GM19397 (cell line): ENCODE data around the gene ZNF195.
A peak's percentile ranks its signal among the peaks of the same experiment; 100 is the strongest.
"Not testable (repeated sequence)": the region's sequence is repeated elsewhere in the genome, so short reads cannot be mapped to it uniquely, and the experiment has no call there.

ENCODE experiments used
- ATAC-seq: cut with Tn5 transposase; IDR thresholded peaks from one replicate; pipeline ENCODE4 v1.9.1; 2021; ENCODE audit warnings: mild to moderate bottlenecking, moderate library complexity; ENCODE audit not compliant: unreplicated experiment

ZNF195 gene

GRCh38 chr11:3378426-3379423, at the start of gene ZNF195:
ZNF195 (minus strand) TSS chr11:3379146; CDS start chr11:3379040, 106 bp downstream.
- ATAC-seq = peak; percentile 99

- ATAC-seq = not testable (repeated sequence)
Observed at GRCh38 chr11:3428076-3428475, 49.1 kb upstream of the ZNF195 start.

GRCh38 chr11:3426541-3426940, 47.6 kb upstream of the ZNF195 start:
- not testable (repeated sequence) for ATAC-seq

GRCh38 chr11:3423928-3424327, 45.0 kb upstream of the ZNF195 start:
- ATAC-seq = not testable (repeated sequence)

GRCh38 chr11:3423138-3423731, 44.3 kb upstream of the ZNF195 start:
- not testable (repeated sequence) for ATAC-seq

- peak; percentile 96 for ATAC-seq
Observed at GRCh38 chr11:3422380-3423137, 43.6 kb upstream of the ZNF195 start.

GRCh38 chr11:3421608-3422379, 42.8 kb upstream of the ZNF195 start:
- not testable (repeated sequence) for ATAC-seq

GRCh38 chr11:3420281-3421042, 41.5 kb upstream of the ZNF195 start:
- ATAC-seq = not testable (repeated sequence)

- ATAC-seq = not testable (repeated sequence)
Observed at GRCh38 chr11:3419496-3419895, 40.5 kb upstream of the ZNF195 start.

- ATAC-seq = not testable (repeated sequence)
Observed at GRCh38 chr11:3417047-3417446, 38.1 kb upstream of the ZNF195 start.

GRCh38 chr11:3415301-3415700, 36.4 kb upstream of the ZNF195 start:
- not testable (repeated sequence) for ATAC-seq

GRCh38 chr11:3413666-3414065, 34.7 kb upstream of the ZNF195 start:
- not testable (repeated sequence) for ATAC-seq

- no peak for ATAC-seq
Observed at GRCh38 chr11:3412837-3413236, 33.9 kb upstream of the ZNF195 start.

GRCh38 chr11:3408722-3409121, 29.8 kb upstream of the ZNF195 start:
- ATAC-seq = not testable (repeated sequence)

- not testable (repeated sequence) for ATAC-seq
Observed at GRCh38 chr11:3408058-3408605, 29.2 kb upstream of the ZNF195 start.

- ATAC-seq = not testable (repeated sequence)
Observed at GRCh38 chr11:3406937-3407336, 28.0 kb upstream of the ZNF195 start.

- not testable (repeated sequence) for ATAC-seq
Observed at GRCh38 chr11:3406223-3406875, 27.4 kb upstream of the ZNF195 start.

GRCh38 chr11:3404076-3404925, 25.4 kb upstream of the ZNF195 start:
- not testable (repeated sequence) for ATAC-seq
